Panc1 (cell line): ENCODE results near the gene SPINK4. TPM values are rescaled to one million over a fixed set of nuclear protein-coding genes. Genes with fewer than 3 reads are reported as not detected.

Experiments
- ATAC-seq: fragments of 200-7000 bp; cut with Tn5 transposase; 2 replicates; pipeline ENCODE4 v1.9.1; 2020; ENCODE audit warnings: mild to moderate bottlenecking, moderate library complexity
- BruUV-seq: library from RNA; stranded (reverse); fragments of 400-500 nt; replicated peaks from 2 replicates; lab custom pipeline; 2021; lab: Mats Ljungman, UMichigan
- CTCF ChIA-PET: fragments of 300-600 bp; sonication (Branson Sonifier 250); formaldehyde crosslinking; loops from one replicate; lab custom pipeline; 2022; ENCODE audit warnings: antibody characterized with exemption; lab: Charles Lee
- POLR2A ChIA-PET: fragments of 300-600 bp; sonication (Branson Sonifier 250); formaldehyde crosslinking; loops from one replicate; lab custom pipeline; 2022; ENCODE audit warnings: antibody characterized with exemption; lab: Charles Lee
- DNase-seq: peaks from one replicate; pipeline ENCODE4 v3.0.0-alpha.2; 2010; ENCODE audit warnings: low read depth, low spot score
- H3K27ac ChIP-seq: 2 replicates; pipeline ENCODE4 v1.5.1; 2011; ENCODE audit warnings: mild to moderate bottlenecking, low read length, inconsistent platforms
- H3K27me3 ChIP-seq: fragments of 200-500 bp; sonication (Bioruptor generic); 2 replicates; pipeline ENCODE4 v1.6.0; 2014; ENCODE audit warnings: low read length, inconsistent platforms; ENCODE audit not compliant: control insufficient read depth, insufficient read depth
- H3K36me3 ChIP-seq: fragments of 200-500 bp; sonication (Bioruptor generic); 2 replicates; pipeline ENCODE4 v1.5.1; 2014; ENCODE audit warnings: inconsistent platforms, mild to moderate bottlenecking, low read length, moderate library complexity; ENCODE audit not compliant: control insufficient read depth, insufficient read depth
- H3K4me1 ChIP-seq: 2 replicates; pipeline ENCODE4 v1.5.1; 2011; ENCODE audit warnings: inconsistent platforms, mild to moderate bottlenecking, low read length, moderate library complexity; ENCODE audit not compliant: control insufficient read depth, insufficient read depth
- H3K4me3 ChIP-seq, 2 experiments: 2 replicates each; pipeline ENCODE4 v1.5.1; 2011 to 2012; ENCODE audit warnings: low read depth in 2 of 2, low read length in 2 of 2, mild to moderate bottlenecking in 2 of 2, inconsistent platforms in 1 of 2, moderate library complexity in 1 of 2
- H3K9me3 ChIP-seq: fragments of 200-500 bp; sonication (Bioruptor generic); 2 replicates; pipeline ENCODE4 v1.5.1; 2014; ENCODE audit warnings: low read depth, mild to moderate bottlenecking, inconsistent platforms, low read length, moderate library complexity; ENCODE audit not compliant: control insufficient read depth, insufficient read depth
- POLR2AphosphoS5 ChIP-seq: IDR thresholded peaks from 2 replicates; pipeline ENCODE4 v1.6.1; 2012; ENCODE audit warnings: mild to moderate bottlenecking, low read depth, low read length, moderate library complexity
- SIN3A ChIP-seq: IDR thresholded peaks from 2 replicates; pipeline ENCODE4 v1.6.1; 2012; ENCODE audit warnings: low read depth, mild to moderate bottlenecking, low read length, moderate library complexity, borderline replicate concordance; ENCODE audit not compliant: insufficient read depth
- TCF7L2 ChIP-seq: IDR thresholded peaks from 2 replicates; pipeline ENCODE4 v1.6.1; 2011; ENCODE audit warnings: mild to moderate bottlenecking, low read depth, low read length, inconsistent platforms
- in situ Hi-C: cut with HindIII; loops from 2 replicates; pipeline ENCODE4 v1.10.0; 2016; ENCODE audit warnings: low sequenced_read_pairs, low pct_unique_long_range_greater_than_20kb
- intact Hi-C: fragments of 100-400 bp; cut with micrococcal nuclease; formaldehyde crosslinking; loops from one replicate; pipeline ENCODE4 v1.10.0; 2022; ENCODE audit not compliant: unreplicated experiment
- total RNA-seq: library from RNA; stranded (reverse); gene quantifications from one replicate; pipeline ENCODE4 v1.2.1, GENCODE V29; 2021; ENCODE audit not compliant: unreplicated experiment
- TF ChIP-seq, protein P1 (sequence below): fragments of 450-650 bp; IDR thresholded peaks from 2 replicates; pipeline ENCODE4 v1.5.1; 2017; ENCODE audit warnings: mild to moderate bottlenecking
- TF ChIP-seq, protein P2 (sequence below), 2 experiments: IDR thresholded peaks; 2 replicates each; pipeline ENCODE4 v1.6.1; 2011 to 2012; ENCODE audit warnings: low read depth in 2 of 2, control low read depth in 1 of 2, low read length in 1 of 2, mild to moderate bottlenecking in 1 of 2, moderate library complexity in 1 of 2; ENCODE audit not compliant: insufficient read depth in 1 of 2

SPINK4 gene
- total RNA-seq, 1 experiment from 2014 or later, result not detected

DNA sequence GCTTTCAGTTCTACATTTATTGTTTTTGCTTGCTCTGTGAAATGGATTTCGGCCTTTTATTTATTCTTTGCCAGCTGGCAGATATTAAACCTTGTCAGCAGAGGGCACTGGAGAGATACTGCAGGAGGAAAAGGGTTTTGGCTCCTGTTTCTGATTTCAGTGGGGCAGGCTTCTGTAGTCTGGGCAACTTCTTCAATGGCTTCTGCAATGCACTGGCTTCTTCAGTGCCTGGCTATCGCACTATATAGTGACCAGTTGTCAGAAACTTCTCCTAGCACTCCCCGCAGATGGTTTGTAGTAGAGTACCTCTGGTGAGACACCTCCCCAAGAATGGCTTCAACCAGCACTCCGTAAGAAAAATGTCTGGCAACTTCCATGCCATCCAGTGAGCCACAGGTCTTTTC, 47.1 kb downstream of the SPINK4 start:
- Histone ChIP-seq H3K27ac (0 out of 2 replicates have a peak overlapping the region, but pooled peaks have one; percentile 24), H3K36me3 (no peaks in the 10 kb centered on the region; the same call in 1 of the 2 replicates), H3K4me3 (no peak overlapping the region), H3K27me3 (no peaks in the 10 kb centered on the region), H3K9me3 (no peaks in the 10 kb centered on the region), H3K4me1 (peaks cover 21% of the 10 kb centered on the region)
- intact Hi-C loops (no loop called here), in situ Hi-C loops (no loop called here)
- ChIA-PET CTCF (no interaction called here), POLR2A (no interaction called here)
- DNase-seq, result no peak
- peak; percentile 20; the same call in 1 of the 2 replicates for ATAC-seq
- BruUV-seq, result no TSS peak
- TF ChIP-seq, protein P1, sequence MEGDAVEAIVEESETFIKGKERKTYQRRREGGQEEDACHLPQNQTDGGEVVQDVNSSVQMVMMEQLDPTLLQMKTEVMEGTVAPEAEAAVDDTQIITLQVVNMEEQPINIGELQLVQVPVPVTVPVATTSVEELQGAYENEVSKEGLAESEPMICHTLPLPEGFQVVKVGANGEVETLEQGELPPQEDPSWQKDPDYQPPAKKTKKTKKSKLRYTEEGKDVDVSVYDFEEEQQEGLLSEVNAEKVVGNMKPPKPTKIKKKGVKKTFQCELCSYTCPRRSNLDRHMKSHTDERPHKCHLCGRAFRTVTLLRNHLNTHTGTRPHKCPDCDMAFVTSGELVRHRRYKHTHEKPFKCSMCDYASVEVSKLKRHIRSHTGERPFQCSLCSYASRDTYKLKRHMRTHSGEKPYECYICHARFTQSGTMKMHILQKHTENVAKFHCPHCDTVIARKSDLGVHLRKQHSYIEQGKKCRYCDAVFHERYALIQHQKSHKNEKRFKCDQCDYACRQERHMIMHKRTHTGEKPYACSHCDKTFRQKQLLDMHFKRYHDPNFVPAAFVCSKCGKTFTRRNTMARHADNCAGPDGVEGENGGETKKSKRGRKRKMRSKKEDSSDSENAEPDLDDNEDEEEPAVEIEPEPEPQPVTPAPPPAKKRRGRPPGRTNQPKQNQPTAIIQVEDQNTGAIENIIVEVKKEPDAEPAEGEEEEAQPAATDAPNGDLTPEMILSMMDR, result peak; percentile 93
- no peak for TF ChIP-seq SIN3A

GRCh38 chr9:33288235-33288634, 48.3 kb downstream of the SPINK4 start:
- H3K27me3 ChIP-seq, result no peaks in the 10 kb centered on the region
- ChIA-PET POLR2A (no interaction called here), CTCF (interaction anchor here (0.8 kb wide), 1 partner anchor 16 kb away, joined by 3 read pairs; no protein-coding TSS in a partner anchor)
- ATAC-seq, result no peak
- no peaks in the 10 kb centered on the region for H3K9me3 ChIP-seq
- TF ChIP-seq, protein P1, result no peak
- no peak for TF ChIP-seq TCF7L2
- no peak for TF ChIP-seq SIN3A
- peaks cover under 1% of the 10 kb centered on the region; the same call in 1 of the 2 replicates for H3K36me3 ChIP-seq
- no TSS peak for BruUV-seq
- DNase-seq, result no peak
- in situ Hi-C loops (no loop called here), intact Hi-C loops (no loop called here)
- H3K27ac ChIP-seq, result no peak overlapping the region
- H3K4me1 ChIP-seq, result peaks cover 30% of the 10 kb centered on the region
- no peak overlapping the region for H3K4me3 ChIP-seq

DNA sequence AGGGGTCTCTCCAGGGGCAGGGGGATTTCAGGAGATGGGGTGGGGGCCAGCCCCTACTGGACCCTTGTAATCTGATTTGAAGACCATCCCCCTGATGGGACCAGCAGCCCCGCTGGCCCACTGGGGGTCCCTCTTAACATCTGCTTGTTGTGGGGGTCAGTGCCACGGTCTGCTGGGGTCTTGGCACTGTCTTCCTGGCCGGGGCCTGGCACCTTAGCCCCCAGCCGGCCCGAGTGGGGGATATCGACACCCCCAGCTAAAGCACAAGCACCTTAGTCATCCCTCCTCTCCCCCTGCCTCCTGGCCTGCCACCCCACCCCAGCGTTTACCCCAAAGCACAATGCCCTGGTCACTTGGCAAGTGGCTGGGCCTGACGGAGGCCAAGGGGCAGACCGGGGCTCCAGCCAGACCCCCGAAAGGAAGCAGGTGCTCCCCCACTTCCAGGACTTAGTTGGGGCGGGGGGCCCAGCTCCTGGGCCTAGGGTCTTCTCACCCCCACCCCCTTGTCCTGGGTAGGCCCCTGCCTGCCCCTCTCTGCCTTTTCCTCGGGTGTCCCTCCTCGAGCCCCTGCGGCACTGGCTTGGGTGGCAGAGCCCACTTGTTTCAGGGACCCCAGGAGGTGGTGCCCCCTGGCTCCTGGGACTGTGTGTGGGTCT, 49.0 kb downstream of the SPINK4 start:
- TF ChIP-seq, protein P2, sequence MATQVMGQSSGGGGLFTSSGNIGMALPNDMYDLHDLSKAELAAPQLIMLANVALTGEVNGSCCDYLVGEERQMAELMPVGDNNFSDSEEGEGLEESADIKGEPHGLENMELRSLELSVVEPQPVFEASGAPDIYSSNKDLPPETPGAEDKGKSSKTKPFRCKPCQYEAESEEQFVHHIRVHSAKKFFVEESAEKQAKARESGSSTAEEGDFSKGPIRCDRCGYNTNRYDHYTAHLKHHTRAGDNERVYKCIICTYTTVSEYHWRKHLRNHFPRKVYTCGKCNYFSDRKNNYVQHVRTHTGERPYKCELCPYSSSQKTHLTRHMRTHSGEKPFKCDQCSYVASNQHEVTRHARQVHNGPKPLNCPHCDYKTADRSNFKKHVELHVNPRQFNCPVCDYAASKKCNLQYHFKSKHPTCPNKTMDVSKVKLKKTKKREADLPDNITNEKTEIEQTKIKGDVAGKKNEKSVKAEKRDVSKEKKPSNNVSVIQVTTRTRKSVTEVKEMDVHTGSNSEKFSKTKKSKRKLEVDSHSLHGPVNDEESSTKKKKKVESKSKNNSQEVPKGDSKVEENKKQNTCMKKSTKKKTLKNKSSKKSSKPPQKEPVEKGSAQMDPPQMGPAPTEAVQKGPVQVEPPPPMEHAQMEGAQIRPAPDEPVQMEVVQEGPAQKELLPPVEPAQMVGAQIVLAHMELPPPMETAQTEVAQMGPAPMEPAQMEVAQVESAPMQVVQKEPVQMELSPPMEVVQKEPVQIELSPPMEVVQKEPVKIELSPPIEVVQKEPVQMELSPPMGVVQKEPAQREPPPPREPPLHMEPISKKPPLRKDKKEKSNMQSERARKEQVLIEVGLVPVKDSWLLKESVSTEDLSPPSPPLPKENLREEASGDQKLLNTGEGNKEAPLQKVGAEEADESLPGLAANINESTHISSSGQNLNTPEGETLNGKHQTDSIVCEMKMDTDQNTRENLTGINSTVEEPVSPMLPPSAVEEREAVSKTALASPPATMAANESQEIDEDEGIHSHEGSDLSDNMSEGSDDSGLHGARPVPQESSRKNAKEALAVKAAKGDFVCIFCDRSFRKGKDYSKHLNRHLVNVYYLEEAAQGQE (IDR thresholded peaks at IDR 0.05; ENCODE audit: insufficient read depth in 1 of 2, low read depth in 2 of 2, low read length in 1 of 2), result no peak
- TF ChIP-seq SIN3A (no peak), TCF7L2 (no peak), POLR2AphosphoS5 (no peak; the same call in 1 of the 2 replicates)
- TF ChIP-seq, protein P1, result no peak
- ChIA-PET CTCF (no interaction called here), POLR2A (no interaction called here)
- no peaks in the 10 kb centered on the region for H3K27me3 ChIP-seq
- H3K4me3 ChIP-seq, result no peak overlapping the region; a peak in 1 of 4 replicates
- ATAC-seq, result no peak
- no peak for DNase-seq
- peaks cover 30% of the 10 kb centered on the region for H3K4me1 ChIP-seq
- peak overlapping the region; percentile 24; the same call in 1 of the 2 replicates for H3K27ac ChIP-seq
- no TSS peak for BruUV-seq
- intact Hi-C loops, result no loop called here
- in situ Hi-C loops, result no loop called here
- H3K9me3 ChIP-seq, result no peaks in the 10 kb centered on the region
- peaks cover 7% of the 10 kb centered on the region; the same call in 1 of the 2 replicates for H3K36me3 ChIP-seq
